Loucy (cell line): ENCODE results near the gene CCM2.

ENCODE experiments used
- H2AFZ ChIP-seq: fragments of 200-600 bp; sonication (generic); 2 replicates; pipeline ENCODE4 v1.6.0; 2016; ENCODE audit warnings: antibody characterized with exemption, mild to moderate bottlenecking, low read length, moderate library complexity
- H3F3A ChIP-seq: fragments of 200-600 bp; 2 replicates; pipeline ENCODE4 v1.6.0; 2016; ENCODE audit warnings: antibody characterized with exemption, low read depth, mild to moderate bottlenecking
- H3K27me3 ChIP-seq: fragments of 200-600 bp; sonication (generic); 2 replicates; pipeline ENCODE4 v1.6.1; 2014; ENCODE audit warnings: low read length, mild to moderate bottlenecking; ENCODE audit not compliant: insufficient read depth, poor library complexity, severe bottlenecking
- H3K36me3 ChIP-seq: fragments of 200-600 bp; sonication (generic); 2 replicates; pipeline ENCODE4 v1.6.1; 2016; ENCODE audit warnings: low read length; ENCODE audit not compliant: insufficient read depth
- H3K4me1 ChIP-seq: fragments of 200-600 bp; sonication (generic); 2 replicates; pipeline ENCODE4 v1.5.1; 2014; ENCODE audit warnings: low read length, mild to moderate bottlenecking; ENCODE audit not compliant: insufficient read depth, poor library complexity, severe bottlenecking
- H3K4me2 ChIP-seq: fragments of 200-600 bp; sonication (generic); 2 replicates; pipeline ENCODE4 v1.6.0; 2014; ENCODE audit warnings: antibody characterized with exemption, low read length, low read depth, mild to moderate bottlenecking; ENCODE audit not compliant: poor library complexity, severe bottlenecking
- H3K4me3 ChIP-seq: fragments of 200-600 bp; sonication (generic); 2 replicates; pipeline ENCODE4 v1.5.1; 2014; ENCODE audit warnings: low read length, mild to moderate bottlenecking, mixed read lengths; ENCODE audit not compliant: poor library complexity, severe bottlenecking
- H3K79me2 ChIP-seq: fragments of 200-600 bp; sonication (generic); 2 replicates; pipeline ENCODE4 v1.6.1; 2014; ENCODE audit warnings: low read length; ENCODE audit not compliant: insufficient read depth
- H3K9ac ChIP-seq: fragments of 200-600 bp; sonication (generic); 2 replicates; pipeline ENCODE4 v1.6.0; 2014; ENCODE audit warnings: mild to moderate bottlenecking, low read depth, low read length, moderate library complexity; ENCODE audit not compliant: poor library complexity, severe bottlenecking
- H3K9me2 ChIP-seq: fragments of 200-600 bp; sonication (generic); replicated peaks from 2 replicates; pipeline ENCODE4 v1.6.1; 2016; ENCODE audit warnings: low read depth, low read length, mixed read lengths
- H3K9me3 ChIP-seq: fragments of 200-600 bp; sonication (generic); 2 replicates; pipeline ENCODE4 v1.6.1; 2014; ENCODE audit warnings: mild to moderate bottlenecking, antibody characterized with exemption, low read length, low read depth; ENCODE audit not compliant: insufficient read depth
- H4K20me1 ChIP-seq: fragments of 200-600 bp; sonication (generic); 2 replicates; pipeline ENCODE4 v1.6.0; 2014; ENCODE audit warnings: antibody characterized with exemption, low read length, mild to moderate bottlenecking; ENCODE audit not compliant: insufficient read depth, poor library complexity, severe bottlenecking
- CTCF ChIP-seq: fragments of 200-600 bp; sonication (generic); conservative IDR thresholded peaks from 2 replicates; pipeline ENCODE4 v1.5.1; 2014; ENCODE audit warnings: mild to moderate bottlenecking, antibody characterized with exemption, low read length
- EZH2phosphoT487 ChIP-seq: fragments of 200-600 bp; IDR thresholded peaks from 2 replicates; pipeline ENCODE4 v1.6.1; 2018; ENCODE audit warnings: antibody characterized with exemption, mild to moderate bottlenecking, moderate library complexity, borderline replicate concordance

CCM2 gene

GRCh38 chr7:45074528-45075354 lies 74.7 kb downstream of the CCM2 start:
- H4K20me1 ChIP-seq: peaks cover 4% of the 10 kb centered on the region

GRCh38 chr7:45075355-45075644 lies 75.3 kb downstream of the CCM2 start:
- no peaks in the 10 kb centered on the region for H3K27me3 ChIP-seq
- H3K9me3 ChIP-seq: no peaks in the 10 kb centered on the region
- no peaks in the 10 kb centered on the region for H3K4me1 ChIP-seq
- H3F3A ChIP-seq: no peaks in the 10 kb centered on the region
- H3K9me2 ChIP-seq: no peaks in the 10 kb centered on the region
- peaks cover 4% of the 10 kb centered on the region for H4K20me1 ChIP-seq
- peaks cover 79% of the 10 kb centered on the region; the same call in 1 of the 2 replicates for H3K36me3 ChIP-seq
- H3K79me2 ChIP-seq: no peaks in the 10 kb centered on the region
- H2AFZ ChIP-seq: no peak overlapping the region
- H3K4me3 ChIP-seq: no peak overlapping the region
- H3K4me2 ChIP-seq: no peak overlapping the region
- no peak for TF ChIP-seq CTCF
- TF ChIP-seq EZH2phosphoT487: no peak
- H3K9ac ChIP-seq: no peak overlapping the region

More at GRCh38 chr7:45074528-45075354, 74.7 kb downstream of the CCM2 start:
- H3K36me3 ChIP-seq: peaks cover 85% of the 10 kb centered on the region; the same call in 1 of the 2 replicates
- H3K27me3 ChIP-seq: no peaks in the 10 kb centered on the region
- H3K79me2 ChIP-seq: no peaks in the 10 kb centered on the region; the same call in 1 of the 2 replicates
- no peaks in the 10 kb centered on the region for H3K9me3 ChIP-seq
- no peaks in the 10 kb centered on the region for H3K4me1 ChIP-seq
- no peak for TF ChIP-seq EZH2phosphoT487
- no peak for TF ChIP-seq CTCF
- H3K9me2 ChIP-seq: no peaks in the 10 kb centered on the region
- no peaks in the 10 kb centered on the region for H3F3A ChIP-seq
- H3K4me3 ChIP-seq: no peak overlapping the region
- no peak overlapping the region for H3K4me2 ChIP-seq
- no peak overlapping the region for H3K9ac ChIP-seq
- H2AFZ ChIP-seq: no peak overlapping the region

GRCh38 chr7:45075871-45076796 lies 76.1 kb downstream of the CCM2 start:
- Histone ChIP-seq H3K36me3 (peaks cover 71% of the 10 kb centered on the region; the same call in 1 of the 2 replicates), H3K9me2 (no peaks in the 10 kb centered on the region), H3K9ac (no peak overlapping the region), H3K4me2 (no peak overlapping the region), H3K27me3 (no peaks in the 10 kb centered on the region), H3K9me3 (no peaks in the 10 kb centered on the region), H3K4me3 (no peak overlapping the region), H3F3A (no peaks in the 10 kb centered on the region), H4K20me1 (peaks cover 4% of the 10 kb centered on the region), H3K79me2 (no peaks in the 10 kb centered on the region), H3K4me1 (no peaks in the 10 kb centered on the region), H2AFZ (no peak overlapping the region)
- TF ChIP-seq CTCF (no peak), EZH2phosphoT487 (no peak)
